Panc1 (cell line): Measurements from ENCODE around the gene METTL6. TPM values are rescaled to one million over a fixed set of nuclear protein-coding genes. Genes with fewer than 3 reads are reported as not detected.
"Not testable (repeated sequence)": the region's sequence is repeated elsewhere in the genome, so short reads cannot be mapped to it uniquely, and the experiment has no call there.

Source experiments
- ATAC-seq: fragments of 200-7000 bp; cut with Tn5 transposase; 2 replicates; pipeline ENCODE4 v1.9.1; 2020; ENCODE audit warnings: mild to moderate bottlenecking, moderate library complexity
- BruUV-seq: library from RNA; stranded (reverse); fragments of 400-500 nt; replicated peaks from 2 replicates; lab custom pipeline; 2021; lab: Mats Ljungman, UMichigan
- CTCF ChIA-PET: fragments of 300-600 bp; sonication (Branson Sonifier 250); formaldehyde crosslinking; loops from one replicate; lab custom pipeline; 2022; ENCODE audit warnings: antibody characterized with exemption; lab: Charles Lee
- POLR2A ChIA-PET: fragments of 300-600 bp; sonication (Branson Sonifier 250); formaldehyde crosslinking; loops from one replicate; lab custom pipeline; 2022; ENCODE audit warnings: antibody characterized with exemption; lab: Charles Lee
- DNase-seq: peaks from one replicate; pipeline ENCODE4 v3.0.0-alpha.2; 2010; ENCODE audit warnings: low read depth, low spot score
- H3K27ac ChIP-seq: 2 replicates; pipeline ENCODE4 v1.5.1; 2011; ENCODE audit warnings: mild to moderate bottlenecking, low read length, inconsistent platforms
- H3K27me3 ChIP-seq: fragments of 200-500 bp; sonication (Bioruptor generic); 2 replicates; pipeline ENCODE4 v1.6.0; 2014; ENCODE audit warnings: low read length, inconsistent platforms; ENCODE audit not compliant: control insufficient read depth, insufficient read depth
- H3K36me3 ChIP-seq: fragments of 200-500 bp; sonication (Bioruptor generic); 2 replicates; pipeline ENCODE4 v1.5.1; 2014; ENCODE audit warnings: inconsistent platforms, mild to moderate bottlenecking, low read length, moderate library complexity; ENCODE audit not compliant: control insufficient read depth, insufficient read depth
- H3K4me1 ChIP-seq: 2 replicates; pipeline ENCODE4 v1.5.1; 2011; ENCODE audit warnings: inconsistent platforms, mild to moderate bottlenecking, low read length, moderate library complexity; ENCODE audit not compliant: control insufficient read depth, insufficient read depth
- H3K4me3 ChIP-seq, 2 experiments: 2 replicates each; pipeline ENCODE4 v1.5.1; 2011 to 2012; ENCODE audit warnings: low read depth in 2 of 2, low read length in 2 of 2, mild to moderate bottlenecking in 2 of 2, inconsistent platforms in 1 of 2, moderate library complexity in 1 of 2
- H3K9me3 ChIP-seq: fragments of 200-500 bp; sonication (Bioruptor generic); 2 replicates; pipeline ENCODE4 v1.5.1; 2014; ENCODE audit warnings: low read depth, mild to moderate bottlenecking, inconsistent platforms, low read length, moderate library complexity; ENCODE audit not compliant: control insufficient read depth, insufficient read depth
- CTCF ChIP-seq: fragments of 450-650 bp; IDR thresholded peaks from 2 replicates; pipeline ENCODE4 v1.5.1; 2017; ENCODE audit warnings: mild to moderate bottlenecking
- POLR2AphosphoS5 ChIP-seq: IDR thresholded peaks from 2 replicates; pipeline ENCODE4 v1.6.1; 2012; ENCODE audit warnings: mild to moderate bottlenecking, low read depth, low read length, moderate library complexity
- SIN3A ChIP-seq: IDR thresholded peaks from 2 replicates; pipeline ENCODE4 v1.6.1; 2012; ENCODE audit warnings: low read depth, mild to moderate bottlenecking, low read length, moderate library complexity, borderline replicate concordance; ENCODE audit not compliant: insufficient read depth
- TCF7L2 ChIP-seq: IDR thresholded peaks from 2 replicates; pipeline ENCODE4 v1.6.1; 2011; ENCODE audit warnings: mild to moderate bottlenecking, low read depth, low read length, inconsistent platforms
- in situ Hi-C: cut with HindIII; loops from 2 replicates; pipeline ENCODE4 v1.10.0; 2016; ENCODE audit warnings: low sequenced_read_pairs, low pct_unique_long_range_greater_than_20kb
- intact Hi-C: fragments of 100-400 bp; cut with micrococcal nuclease; formaldehyde crosslinking; loops from one replicate; pipeline ENCODE4 v1.10.0; 2022; ENCODE audit not compliant: unreplicated experiment
- total RNA-seq: library from RNA; stranded (reverse); gene quantifications from one replicate; pipeline ENCODE4 v1.2.1, GENCODE V29; 2021; ENCODE audit not compliant: unreplicated experiment
- TF ChIP-seq, protein P1 (sequence below), 2 experiments: IDR thresholded peaks; 2 replicates each; pipeline ENCODE4 v1.6.1; 2011 to 2012; ENCODE audit warnings: low read depth in 2 of 2, control low read depth in 1 of 2, low read length in 1 of 2, mild to moderate bottlenecking in 1 of 2, moderate library complexity in 1 of 2; ENCODE audit not compliant: insufficient read depth in 1 of 2

Gene METTL6
- total RNA-seq, 1 experiment from 2014 or later, result 16.5 TPM

DNA sequence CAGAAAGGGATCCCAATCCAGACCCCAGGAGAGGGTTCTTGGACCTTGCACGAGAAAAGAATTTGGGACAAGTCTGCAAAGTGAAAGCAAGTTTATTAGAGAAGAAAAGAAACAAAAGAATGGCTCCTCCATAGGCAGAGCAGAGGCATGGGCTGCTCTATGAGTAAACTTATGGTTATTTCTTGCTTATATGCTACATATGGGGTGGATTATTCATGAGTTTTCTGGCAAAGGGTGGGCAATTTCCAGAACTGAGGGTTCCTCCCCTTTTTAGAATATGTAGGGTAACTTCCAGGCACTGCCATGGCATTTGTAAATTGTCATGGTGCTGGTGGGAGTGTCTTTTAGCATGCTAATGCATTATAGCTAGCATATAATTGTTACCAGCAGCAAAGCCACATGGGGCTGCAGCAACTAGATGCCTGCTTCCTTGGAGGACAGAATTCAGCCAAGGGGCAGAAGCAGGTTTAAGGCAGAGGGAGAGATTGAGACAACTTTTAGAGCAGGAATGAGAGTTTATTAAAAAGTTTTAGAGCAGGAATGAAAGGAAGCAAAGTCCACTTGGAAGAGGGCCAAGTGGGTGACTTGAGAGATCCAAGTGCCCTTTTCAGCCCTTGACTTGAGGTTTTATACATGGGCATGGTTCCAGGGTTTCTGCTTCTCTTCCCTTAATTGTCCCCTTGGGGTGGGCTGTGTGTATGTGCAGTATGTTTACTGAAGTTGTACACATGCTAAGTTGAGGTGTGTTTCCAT is 41.3 kb downstream of the METTL6 start:
- no peaks in the 10 kb centered on the region for H3K4me1 ChIP-seq
- in situ Hi-C loops, result no loop called here
- no peaks in the 10 kb centered on the region for H3K27me3 ChIP-seq
- ATAC-seq, result no peak
- BruUV-seq, result no TSS peak
- 0 out of 2 replicates have a peak overlapping the region, but pooled peaks have one; percentile 39 for H3K27ac ChIP-seq
- no peak overlapping the region for H3K4me3 ChIP-seq
- POLR2A ChIA-PET, result no interaction called here
- no peak for TF ChIP-seq POLR2AphosphoS5
- TF ChIP-seq, protein P1, sequence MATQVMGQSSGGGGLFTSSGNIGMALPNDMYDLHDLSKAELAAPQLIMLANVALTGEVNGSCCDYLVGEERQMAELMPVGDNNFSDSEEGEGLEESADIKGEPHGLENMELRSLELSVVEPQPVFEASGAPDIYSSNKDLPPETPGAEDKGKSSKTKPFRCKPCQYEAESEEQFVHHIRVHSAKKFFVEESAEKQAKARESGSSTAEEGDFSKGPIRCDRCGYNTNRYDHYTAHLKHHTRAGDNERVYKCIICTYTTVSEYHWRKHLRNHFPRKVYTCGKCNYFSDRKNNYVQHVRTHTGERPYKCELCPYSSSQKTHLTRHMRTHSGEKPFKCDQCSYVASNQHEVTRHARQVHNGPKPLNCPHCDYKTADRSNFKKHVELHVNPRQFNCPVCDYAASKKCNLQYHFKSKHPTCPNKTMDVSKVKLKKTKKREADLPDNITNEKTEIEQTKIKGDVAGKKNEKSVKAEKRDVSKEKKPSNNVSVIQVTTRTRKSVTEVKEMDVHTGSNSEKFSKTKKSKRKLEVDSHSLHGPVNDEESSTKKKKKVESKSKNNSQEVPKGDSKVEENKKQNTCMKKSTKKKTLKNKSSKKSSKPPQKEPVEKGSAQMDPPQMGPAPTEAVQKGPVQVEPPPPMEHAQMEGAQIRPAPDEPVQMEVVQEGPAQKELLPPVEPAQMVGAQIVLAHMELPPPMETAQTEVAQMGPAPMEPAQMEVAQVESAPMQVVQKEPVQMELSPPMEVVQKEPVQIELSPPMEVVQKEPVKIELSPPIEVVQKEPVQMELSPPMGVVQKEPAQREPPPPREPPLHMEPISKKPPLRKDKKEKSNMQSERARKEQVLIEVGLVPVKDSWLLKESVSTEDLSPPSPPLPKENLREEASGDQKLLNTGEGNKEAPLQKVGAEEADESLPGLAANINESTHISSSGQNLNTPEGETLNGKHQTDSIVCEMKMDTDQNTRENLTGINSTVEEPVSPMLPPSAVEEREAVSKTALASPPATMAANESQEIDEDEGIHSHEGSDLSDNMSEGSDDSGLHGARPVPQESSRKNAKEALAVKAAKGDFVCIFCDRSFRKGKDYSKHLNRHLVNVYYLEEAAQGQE (IDR thresholded peaks at IDR 0.05; ENCODE audit: insufficient read depth in 1 of 2, low read depth in 2 of 2, low read length in 1 of 2), result no peak
- CTCF ChIA-PET, result no interaction called here
- no peaks in the 10 kb centered on the region for H3K36me3 ChIP-seq
- no peak for DNase-seq
- intact Hi-C loops, result no loop called here
- H3K9me3 ChIP-seq, result no peaks in the 10 kb centered on the region; the same call in 1 of the 2 replicates

GRCh38 chr3:15385238-15385695 is 42.1 kb downstream of the METTL6 start:
- H3K4me1 ChIP-seq, H3K4me3 ChIP-seq, in situ Hi-C loops, H3K36me3 ChIP-seq, ATAC-seq, POLR2A ChIA-PET, H3K27ac ChIP-seq, H3K27me3 ChIP-seq, CTCF ChIA-PET, intact Hi-C loops, DNase-seq, BruUV-seq, H3K9me3 ChIP-seq: not testable (repeated sequence)

DNA sequence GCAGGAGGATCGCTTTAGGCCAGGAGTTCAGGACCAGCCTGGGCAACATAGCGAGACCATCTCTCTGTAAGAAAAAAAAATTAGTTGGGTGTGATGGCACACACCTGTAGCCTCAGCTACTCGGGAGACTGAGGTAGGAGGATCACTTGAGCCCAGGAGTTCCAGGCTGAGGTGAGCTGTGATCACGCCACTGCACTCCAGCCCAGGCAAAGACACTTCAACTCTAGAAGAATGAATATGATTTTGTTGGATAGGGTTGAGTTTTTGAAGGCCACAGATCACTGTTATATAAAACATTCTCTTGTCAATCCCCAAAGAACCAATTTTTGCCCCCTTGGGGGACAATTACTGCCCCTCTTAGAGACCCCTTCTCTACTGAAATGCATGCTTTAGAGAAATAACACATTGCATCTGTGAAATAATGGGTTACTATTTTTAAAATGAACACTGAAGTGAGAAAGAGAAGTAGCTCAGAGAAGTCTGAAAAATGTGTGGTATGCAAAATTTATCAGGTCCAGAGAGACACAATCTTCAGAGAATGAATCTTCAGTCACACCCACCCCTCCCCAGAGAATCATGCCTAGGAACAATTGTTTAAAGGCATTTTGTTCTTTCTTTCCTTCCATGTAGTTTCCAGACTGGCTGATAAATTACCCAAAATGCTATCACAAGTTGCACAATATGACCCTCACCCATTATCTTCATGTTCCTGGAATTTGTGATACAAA is 42.7 kb downstream of the METTL6 start:
- no peaks in the 10 kb centered on the region; the same call in 1 of the 2 replicates for H3K9me3 ChIP-seq
- no TSS peak for BruUV-seq
- H3K27me3 ChIP-seq, result no peaks in the 10 kb centered on the region
- CTCF ChIA-PET, result no interaction called here
- in situ Hi-C loops (no loop called here), intact Hi-C loops (no loop called here)
- no peaks in the 10 kb centered on the region for H3K4me1 ChIP-seq
- DNase-seq, result no peak
- POLR2A ChIA-PET, result no interaction called here
- H3K27ac ChIP-seq, result no peak overlapping the region
- no peak for ATAC-seq
- no peaks in the 10 kb centered on the region for H3K36me3 ChIP-seq
- no peak overlapping the region for H3K4me3 ChIP-seq
- TF ChIP-seq CTCF, result no peak
- no peak for TF ChIP-seq TCF7L2
- TF ChIP-seq, protein P1 (IDR thresholded peaks at IDR 0.05; ENCODE audit: insufficient read depth in 1 of 2, low read depth in 2 of 2, low read length in 1 of 2), result no peak
- TF ChIP-seq SIN3A, result no peak
- TF ChIP-seq POLR2AphosphoS5, result no peak
